HUES6 (cell line): Measurements from ENCODE around the gene PMVK.
"Not testable (repeated sequence)": the region's sequence is repeated elsewhere in the genome, so short reads cannot be mapped to it uniquely, and the experiment has no call there.

Experiments
- H3K27ac ChIP-seq: 2 replicates; pipeline ENCODE4 v1.7.0; 2013; ENCODE audit warnings: low read depth, mild to moderate bottlenecking, low read length, inconsistent platforms
- H3K27me3 ChIP-seq: 2 replicates; pipeline ENCODE4 v1.6.1; 2013; ENCODE audit warnings: low read length; ENCODE audit not compliant: control insufficient read depth, insufficient read depth
- H3K36me3 ChIP-seq: 2 replicates; pipeline ENCODE4 v1.6.1; 2013; ENCODE audit warnings: low read length; ENCODE audit not compliant: control insufficient read depth, insufficient read depth
- H3K4me1 ChIP-seq: 2 replicates; pipeline ENCODE4 v1.6.1; 2013; ENCODE audit warnings: low read length; ENCODE audit not compliant: control insufficient read depth, insufficient read depth
- H3K4me3 ChIP-seq: 2 replicates; pipeline ENCODE4 v1.5.1; 2013; ENCODE audit warnings: low read depth, low read length
- H3K9ac ChIP-seq: one replicate; pipeline ENCODE4 v1.6.1; 2013; ENCODE audit warnings: mild to moderate bottlenecking, low read length
- H3K9me3 ChIP-seq: 2 replicates; pipeline ENCODE4 v1.6.1; 2013; ENCODE audit warnings: low read depth, low read length; ENCODE audit not compliant: control insufficient read depth, insufficient read depth

PMVK gene

GRCh38 chr1:154908937-154909336 is 27.6 kb downstream of the PMVK start:
- Histone ChIP-seq H3K4me3 (no peak overlapping the region), H3K9ac (no peak overlapping the region), H3K27ac (no peak overlapping the region), H3K9me3 (peaks cover 31% of the 10 kb centered on the region), H3K27me3 (no peaks in the 10 kb centered on the region), H3K36me3 (no peaks in the 10 kb centered on the region), H3K4me1 (no peaks in the 10 kb centered on the region)

GRCh38 chr1:154908129-154908528 is 28.4 kb downstream of the PMVK start:
- H3K9ac ChIP-seq, H3K4me3 ChIP-seq, H3K27ac ChIP-seq, H3K27me3 ChIP-seq, H3K4me1 ChIP-seq, H3K36me3 ChIP-seq: not testable (repeated sequence)
- peaks cover 31% of the 10 kb centered on the region for H3K9me3 ChIP-seq

- Histone ChIP-seq H3K4me1 (no peaks in the 10 kb centered on the region), H3K27me3 (no peaks in the 10 kb centered on the region), H3K27ac (no peak overlapping the region), H3K9ac (no peak overlapping the region), H3K4me3 (no peak overlapping the region), H3K36me3 (no peaks in the 10 kb centered on the region), H3K9me3 (peaks cover 31% of the 10 kb centered on the region)
These were observed 29.9 kb downstream of the PMVK start for GRCh38 chr1:154906621-154907081.

- no peak overlapping the region for H3K27ac ChIP-seq
- H3K9ac ChIP-seq = no peak overlapping the region
- no peaks in the 10 kb centered on the region for H3K36me3 ChIP-seq
- no peaks in the 10 kb centered on the region for H3K27me3 ChIP-seq
- H3K4me1 ChIP-seq = no peaks in the 10 kb centered on the region
- H3K9me3 ChIP-seq = peaks cover 11% of the 10 kb centered on the region
- no peak overlapping the region for H3K4me3 ChIP-seq
These were observed 33.5 kb downstream of the PMVK start for GRCh38 chr1:154902938-154903566.

GRCh38 chr1:154901591-154901990 is 34.9 kb downstream of the PMVK start:
- Histone ChIP-seq H3K4me1 (no peaks in the 10 kb centered on the region), H3K9ac (no peak overlapping the region), H3K4me3 (no peak overlapping the region), H3K36me3 (no peaks in the 10 kb centered on the region), H3K27ac (no peak overlapping the region), H3K27me3 (no peaks in the 10 kb centered on the region), H3K9me3 (no peaks in the 10 kb centered on the region)

- H3K4me1 ChIP-seq = no peaks in the 10 kb centered on the region
- no peaks in the 10 kb centered on the region for H3K27me3 ChIP-seq
- no peak overlapping the region for H3K4me3 ChIP-seq
- H3K9ac ChIP-seq = no peak overlapping the region
- H3K36me3 ChIP-seq = no peaks in the 10 kb centered on the region
- no peak overlapping the region for H3K27ac ChIP-seq
- no peaks in the 10 kb centered on the region for H3K9me3 ChIP-seq
These were observed 37.5 kb downstream of the PMVK start for GRCh38 chr1:154899041-154899440.

- no peaks in the 10 kb centered on the region for H3K4me1 ChIP-seq
- H3K9ac ChIP-seq = no peak overlapping the region
- H3K27ac ChIP-seq = no peak overlapping the region
These were observed 39.7 kb downstream of the PMVK start for GRCh38 chr1:154896771-154897286.

GRCh38 chr1:154895798-154896197 is 40.7 kb downstream of the PMVK start:
- Histone ChIP-seq H3K4me1 (no peaks in the 10 kb centered on the region), H3K4me3 (no peak overlapping the region), H3K27me3 (no peaks in the 10 kb centered on the region), H3K9me3 (no peaks in the 10 kb centered on the region), H3K9ac (no peak overlapping the region), H3K27ac (no peak overlapping the region), H3K36me3 (no peaks in the 10 kb centered on the region)

More at GRCh38 chr1:154896771-154897286, 39.7 kb downstream of the PMVK start:
- Histone ChIP-seq H3K4me3 (no peak overlapping the region), H3K9me3 (no peaks in the 10 kb centered on the region), H3K27me3 (no peaks in the 10 kb centered on the region), H3K36me3 (no peaks in the 10 kb centered on the region)

- H3K27me3 ChIP-seq = no peaks in the 10 kb centered on the region
- no peak overlapping the region for H3K4me3 ChIP-seq
- no peaks in the 10 kb centered on the region for H3K9me3 ChIP-seq
- H3K9ac ChIP-seq = no peak overlapping the region
- no peaks in the 10 kb centered on the region for H3K4me1 ChIP-seq
- H3K36me3 ChIP-seq = no peaks in the 10 kb centered on the region
- no peak overlapping the region for H3K27ac ChIP-seq
These were observed 45.1 kb downstream of the PMVK start for GRCh38 chr1:154891452-154891851.

- Histone ChIP-seq H3K4me1 (no peaks in the 10 kb centered on the region), H3K27me3 (no peaks in the 10 kb centered on the region), H3K9ac (no peak overlapping the region), H3K36me3 (no peaks in the 10 kb centered on the region), H3K9me3 (no peaks in the 10 kb centered on the region), H3K27ac (no peak overlapping the region), H3K4me3 (no peak overlapping the region)
These were observed 47.8 kb downstream of the PMVK start for GRCh38 chr1:154888757-154889156.

GRCh38 chr1:154886281-154887015 is 50.1 kb downstream of the PMVK start:
- Histone ChIP-seq H3K27ac (no peak overlapping the region), H3K9me3 (no peaks in the 10 kb centered on the region), H3K9ac (no peak overlapping the region), H3K36me3 (no peaks in the 10 kb centered on the region), H3K4me1 (peaks cover 7% of the 10 kb centered on the region; the same call in 1 of the 2 replicates), H3K4me3 (no peak overlapping the region), H3K27me3 (no peaks in the 10 kb centered on the region)
